SK-N-SH (cell line): ENCODE data around the gene ARHGEF4. TPM values are rescaled to one million over a fixed set of nuclear protein-coding genes. Genes with fewer than 3 reads are reported as not detected.

Experiments
- CTCF ChIA-PET: fragments of 300-600, 350-600 bp; formaldehyde crosslinking; extraction: SDS; loops from one replicate; lab custom pipeline; 2021; lab: Yijun Ruan, JAX
- POLR2A ChIA-PET: fragments of 350-600 bp; sonication (Branson Sonifier 250); formaldehyde crosslinking; extraction: SDS; loops from one replicate; lab custom pipeline; 2020; ENCODE audit warnings: antibody characterized with exemption, inconsistent platforms; lab: Yijun Ruan, JAX
- DNase-seq: peaks from one replicate; pipeline ENCODE4 v3.0.0; 2012
- H2AFZ ChIP-seq: fragments of 200-600 bp; sonication (generic); 2 replicates; pipeline ENCODE4 v1.8.1; 2016; ENCODE audit warnings: antibody characterized with exemption, mild to moderate bottlenecking, low read depth
- H3F3A ChIP-seq: fragments of 200-600 bp; sonication (generic); replicated peaks from 2 replicates; pipeline ENCODE3; 2016; ENCODE audit warnings: antibody characterized with exemption, mild to moderate bottlenecking; ENCODE audit not compliant: insufficient read depth
- H3K27ac ChIP-seq, 2 experiments: fragments of 200-500 bp in 1 of 2; fragments of 200-600 bp in 1 of 2; sonication (Bioruptor generic) in 1 of 2; sonication (generic), shearing (Covaris generic) in 1 of 2; 2 replicates each; pipeline versions ENCODE4 v1.5.1 to v1.6.1; 2014 to 2016; ENCODE audit warnings: low read depth in 2 of 2, inconsistent platforms in 1 of 2, low read length in 1 of 2, mild to moderate bottlenecking in 1 of 2, mixed read lengths in 1 of 2
- H3K27me3 ChIP-seq: fragments of 200-600 bp; sonication (generic), shearing (Covaris generic); 2 replicates; pipeline ENCODE4 v1.6.1; 2016; ENCODE audit warnings: mixed run types; ENCODE audit not compliant: insufficient read depth
- H3K36me3 ChIP-seq, 2 experiments: fragments of 200-500 bp in 1 of 2; fragments of 200-600 bp in 1 of 2; sonication (Bioruptor generic) in 1 of 2; sonication (generic) in 1 of 2; replicated peaks in 1 of 2; 2 replicates each; pipeline versions ENCODE3 to v1.5.1; 2014 to 2016; ENCODE audit warnings: low read length in 1 of 2, mild to moderate bottlenecking in 1 of 2; ENCODE audit not compliant: insufficient read depth in 2 of 2, control insufficient read depth in 1 of 2
- H3K4me1 ChIP-seq, 2 experiments: fragments of 200-500 bp in 1 of 2; fragments of 200-600 bp in 1 of 2; sonication (Bioruptor generic) in 1 of 2; sonication (generic), shearing (Covaris generic) in 1 of 2; 2 replicates each; pipeline versions ENCODE4 v1.5.1 to v1.6.1; 2014 to 2016; ENCODE audit warnings: low read depth in 1 of 2, low read length in 1 of 2, mixed run types in 1 of 2; ENCODE audit not compliant: insufficient read depth in 2 of 2, control insufficient read depth in 1 of 2
- H3K4me2 ChIP-seq: fragments of 200-600 bp; sonication (generic), shearing (Covaris generic); 2 replicates; pipeline ENCODE4 v1.6.1; 2017; ENCODE audit warnings: mixed run types
- H3K4me3 ChIP-seq, 2 experiments: fragments of 200-500 bp in 1 of 2; fragments of 200-600 bp in 1 of 2; sonication (Bioruptor generic) in 1 of 2; sonication (generic), shearing (Covaris generic) in 1 of 2; 2 replicates each; pipeline versions ENCODE4 v1.5.1 to v1.8.1; 2014 to 2016; ENCODE audit warnings: low read depth in 2 of 2, inconsistent platforms in 1 of 2, low read length in 1 of 2, mild to moderate bottlenecking in 1 of 2, mixed read lengths in 1 of 2, moderate library complexity in 1 of 2
- H3K79me2 ChIP-seq: fragments of 200-600 bp; sonication (generic); 2 replicates; pipeline ENCODE4 v1.8.1; 2017; ENCODE audit warnings: mild to moderate bottlenecking; ENCODE audit not compliant: insufficient read depth
- H3K9ac ChIP-seq: fragments of 200-600 bp; sonication (generic); 2 replicates; pipeline ENCODE4 v1.6.1; 2017; ENCODE audit warnings: mixed run types
- H3K9me2 ChIP-seq: fragments of 200-600 bp; sonication (generic); 2 replicates; pipeline ENCODE4 v1.6.1; 2017; ENCODE audit warnings: mixed run types
- H3K9me3 ChIP-seq: fragments of 200-600 bp; sonication (generic); 2 replicates; pipeline ENCODE4 v1.6.1; 2017; ENCODE audit warnings: mixed run types, mild to moderate bottlenecking, moderate library complexity
- H4K20me1 ChIP-seq: fragments of 200-600 bp; sonication (generic); 2 replicates; pipeline ENCODE4 v1.6.1; 2017; ENCODE audit warnings: mild to moderate bottlenecking, mixed run types; ENCODE audit not compliant: insufficient read depth
- CHD2 ChIP-seq: fragments of 150-350 bp; IDR thresholded peaks from 2 replicates; pipeline ENCODE4 v1.6.1; 2018; ENCODE audit warnings: low read length; ENCODE audit not compliant: partially characterized antibody
- ELF1 ChIP-seq: IDR thresholded peaks from 2 replicates; pipeline ENCODE4 v1.4.0; 2012
- EP300 ChIP-seq, 2 experiments: IDR thresholded peaks; 2 replicates each; pipeline versions ENCODE4 v1.4.0 to v1.6.1; 2012; ENCODE audit warnings: borderline replicate concordance in 1 of 2, low read depth in 1 of 2, low read length in 1 of 2
- FOSL2 ChIP-seq: IDR thresholded peaks from 2 replicates; pipeline ENCODE4 v1.4.0; 2012; ENCODE audit warnings: low read depth, mild to moderate bottlenecking, moderate library complexity, borderline replicate concordance
- FOXM1 ChIP-seq: IDR thresholded peaks from 2 replicates; pipeline ENCODE4 v1.4.0; 2012; ENCODE audit warnings: low read depth, mild to moderate bottlenecking
- GABPA ChIP-seq: IDR thresholded peaks from 2 replicates; pipeline ENCODE4 v1.4.0; 2012; ENCODE audit warnings: low read depth, mild to moderate bottlenecking
- GATA2 ChIP-seq: sonication (generic); formaldehyde crosslinking; IDR thresholded peaks from 2 replicates; pipeline ENCODE4 v1.5.0; 2020; ENCODE audit warnings: mild to moderate bottlenecking, missing genetic modification reagents
- JUND ChIP-seq: IDR thresholded peaks from 2 replicates; pipeline ENCODE4 v1.4.0; 2012
- MAX ChIP-seq: IDR thresholded peaks from 2 replicates; pipeline ENCODE4 v1.4.0; 2012; ENCODE audit warnings: low read depth
- MEF2A ChIP-seq: IDR thresholded peaks from 2 replicates; pipeline ENCODE4 v1.4.0; 2012; ENCODE audit warnings: low read depth, borderline replicate concordance
- NFIC ChIP-seq: IDR thresholded peaks from 2 replicates; pipeline ENCODE4 v1.4.0; 2012; ENCODE audit warnings: borderline replicate concordance
- NRF1 ChIP-seq: IDR thresholded peaks from 2 replicates; pipeline ENCODE4 v1.6.1; 2012; ENCODE audit warnings: low read depth, mild to moderate bottlenecking, low read length
- RAD21 ChIP-seq: IDR thresholded peaks from 2 replicates; pipeline ENCODE4 v1.6.1; 2012; ENCODE audit warnings: mild to moderate bottlenecking, low read length
- RCOR1 ChIP-seq: fragments of 150-350 bp; IDR thresholded peaks from 2 replicates; pipeline ENCODE4 v1.6.1; 2017; ENCODE audit warnings: antibody characterized with exemption, low read length
- RFX5 ChIP-seq: IDR thresholded peaks from 2 replicates; pipeline ENCODE4 v1.6.1; 2012; ENCODE audit warnings: mild to moderate bottlenecking, improper control_type of control experiment, low read length
- SMC3 ChIP-seq: IDR thresholded peaks from 2 replicates; pipeline ENCODE4 v1.6.1; 2012; ENCODE audit warnings: low read depth, low read length, improper control_type of control experiment
- TEAD4 ChIP-seq: IDR thresholded peaks from 2 replicates; pipeline ENCODE4 v1.4.0; 2012; ENCODE audit warnings: mild to moderate bottlenecking, borderline replicate concordance; ENCODE audit not compliant: insufficient read depth
- YY1 ChIP-seq: IDR thresholded peaks from 2 replicates; pipeline ENCODE4 v1.4.0; 2012; ENCODE audit warnings: low read depth, mild to moderate bottlenecking
- ZBTB33 ChIP-seq: IDR thresholded peaks from 2 replicates; pipeline ENCODE4 v1.4.0; 2012; ENCODE audit warnings: low read depth, borderline replicate concordance
- WGBS: methylation state at CpG from one replicate; pipeline ENCODE4 v1.1.6; 2017; ENCODE audit warnings: low lambda C conversion rate; 5-methylcytosine and 5-hydroxymethylcytosine counted together
- polyA plus RNA-seq, 3 experiments: library from polyadenylated mRNA; depleted of rRNA; stranded (reverse); fragments of >200 nt; gene quantifications; 2 replicates each; pipeline ENCODE4 v1.2.3, GENCODE V29; 2012
- TF ChIP-seq, protein P1 (sequence below): fragments of 150-350 bp; IDR thresholded peaks from 2 replicates; pipeline ENCODE4 v1.6.1; 2016; ENCODE audit warnings: mild to moderate bottlenecking, low read depth, low read length
- TF ChIP-seq, protein P2 (sequence below): fragments of 150-350 bp; IDR thresholded peaks from 2 replicates; pipeline ENCODE4 v1.6.1; 2017; ENCODE audit warnings: antibody characterized with exemption, low read length, low read depth, borderline replicate concordance

Gene ARHGEF4
- polyA plus RNA-seq, 1 of the 3 experiments (the other 2 are of a cell fraction) = 2.3 TPM

- ChIA-PET POLR2A (interaction anchor here (2.1 kb wide), 1 partner anchor 21 kb away, joined by 6 read pairs; no protein-coding TSS in a partner anchor), CTCF (interaction anchor here (1.0 to 7.1 kb wide), 12 partner anchors 17 to 349 kb away, joined by 3 to 249 read pairs (median 18); partner anchors contain the start of gene ARHGEF4)
- Histone ChIP-seq H3K79me2 (no peaks in the 10 kb centered on the region), H3K9ac (no peak overlapping the region), H3K4me2 (no peak overlapping the region), H3K4me1 (peaks cover 0 to 11% of the 10 kb centered on the region in 2 experiments; a peak in 1 of 4 replicates), H4K20me1 (no peaks in the 10 kb centered on the region), H3K27ac (no peak overlapping the region), H3K9me3 (no peaks in the 10 kb centered on the region), H3K9me2 (no peaks in the 10 kb centered on the region), H3F3A (no peaks in the 10 kb centered on the region), H3K36me3 (no peaks in the 10 kb centered on the region), H3K27me3 (no peaks in the 10 kb centered on the region), H2AFZ (no peak overlapping the region), H3K4me3 (no peak overlapping the region)
- TF ChIP-seq FOSL2 (no peak), GABPA (no peak), GATA2 (CRISPR knock-in tag) (no peak), NRF1 (no peak), EP300 (IDR thresholded peaks at IDR 0.05; ENCODE audit: borderline replicate concordance in 1 of 2, low read depth in 1 of 2, low read length in 1 of 2) (no peak), NFIC (no peak), TEAD4 (no peak), FOXM1 (no peak), MAX (no peak), RCOR1 (no peak), RAD21 (no peak), ELF1 (no peak), ZBTB33 (no peak)
- TF ChIP-seq, protein P1, sequence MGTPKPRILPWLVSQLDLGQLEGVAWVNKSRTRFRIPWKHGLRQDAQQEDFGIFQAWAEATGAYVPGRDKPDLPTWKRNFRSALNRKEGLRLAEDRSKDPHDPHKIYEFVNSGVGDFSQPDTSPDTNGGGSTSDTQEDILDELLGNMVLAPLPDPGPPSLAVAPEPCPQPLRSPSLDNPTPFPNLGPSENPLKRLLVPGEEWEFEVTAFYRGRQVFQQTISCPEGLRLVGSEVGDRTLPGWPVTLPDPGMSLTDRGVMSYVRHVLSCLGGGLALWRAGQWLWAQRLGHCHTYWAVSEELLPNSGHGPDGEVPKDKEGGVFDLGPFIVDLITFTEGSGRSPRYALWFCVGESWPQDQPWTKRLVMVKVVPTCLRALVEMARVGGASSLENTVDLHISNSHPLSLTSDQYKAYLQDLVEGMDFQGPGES = no peak
- no peak for DNase-seq
- WGBS = no CpG with 5 or more reads among the region's 1 CpG
These were observed 37.4 kb upstream of the ARHGEF4 start for GRCh38 chr2:130799295-130799694.

- Histone ChIP-seq H3K79me2 (no peaks in the 10 kb centered on the region), H3K27ac (no peak overlapping the region), H4K20me1 (no peaks in the 10 kb centered on the region), H3F3A (no peaks in the 10 kb centered on the region), H3K4me1 (no peaks in the 10 kb centered on the region; a peak in 1 of 4 replicates), H3K4me3 (no peak overlapping the region), H3K9ac (no peak overlapping the region), H3K4me2 (no peak overlapping the region), H3K27me3 (no peaks in the 10 kb centered on the region), H3K36me3 (no peaks in the 10 kb centered on the region), H3K9me3 (no peaks in the 10 kb centered on the region), H3K9me2 (no peaks in the 10 kb centered on the region), H2AFZ (no peak overlapping the region)
- 42% methylated on average over 3 of the region's 4 CpGs for WGBS
- CTCF ChIA-PET = no interaction called here
- no peak for DNase-seq
- POLR2A ChIA-PET = no interaction called here
- TF ChIP-seq FOSL2 = no peak
- no peak for TF ChIP-seq NRF1
- no peak for TF ChIP-seq ZBTB33
- TF ChIP-seq JUND = no peak
- TF ChIP-seq SMC3 = no peak
- TF ChIP-seq, protein P2, sequence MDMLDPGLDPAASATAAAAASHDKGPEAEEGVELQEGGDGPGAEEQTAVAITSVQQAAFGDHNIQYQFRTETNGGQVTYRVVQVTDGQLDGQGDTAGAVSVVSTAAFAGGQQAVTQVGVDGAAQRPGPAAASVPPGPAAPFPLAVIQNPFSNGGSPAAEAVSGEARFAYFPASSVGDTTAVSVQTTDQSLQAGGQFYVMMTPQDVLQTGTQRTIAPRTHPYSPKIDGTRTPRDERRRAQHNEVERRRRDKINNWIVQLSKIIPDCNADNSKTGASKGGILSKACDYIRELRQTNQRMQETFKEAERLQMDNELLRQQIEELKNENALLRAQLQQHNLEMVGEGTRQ = no peak
- TF ChIP-seq CHD2 = no peak
- TF ChIP-seq RFX5 = no peak
- TF ChIP-seq FOXM1 = no peak
- TF ChIP-seq NFIC = no peak
- TF ChIP-seq YY1 = no peak
- no peak for TF ChIP-seq ELF1
- TF ChIP-seq GATA2 (CRISPR knock-in tag) = no peak
- no peak for TF ChIP-seq MEF2A
These were observed 31.1 kb upstream of the ARHGEF4 start for GRCh38 chr2:130805613-130806012.
